Measurements from ENCODE around the gene NDUFB3.

NDUFB3 gene

DNA sequence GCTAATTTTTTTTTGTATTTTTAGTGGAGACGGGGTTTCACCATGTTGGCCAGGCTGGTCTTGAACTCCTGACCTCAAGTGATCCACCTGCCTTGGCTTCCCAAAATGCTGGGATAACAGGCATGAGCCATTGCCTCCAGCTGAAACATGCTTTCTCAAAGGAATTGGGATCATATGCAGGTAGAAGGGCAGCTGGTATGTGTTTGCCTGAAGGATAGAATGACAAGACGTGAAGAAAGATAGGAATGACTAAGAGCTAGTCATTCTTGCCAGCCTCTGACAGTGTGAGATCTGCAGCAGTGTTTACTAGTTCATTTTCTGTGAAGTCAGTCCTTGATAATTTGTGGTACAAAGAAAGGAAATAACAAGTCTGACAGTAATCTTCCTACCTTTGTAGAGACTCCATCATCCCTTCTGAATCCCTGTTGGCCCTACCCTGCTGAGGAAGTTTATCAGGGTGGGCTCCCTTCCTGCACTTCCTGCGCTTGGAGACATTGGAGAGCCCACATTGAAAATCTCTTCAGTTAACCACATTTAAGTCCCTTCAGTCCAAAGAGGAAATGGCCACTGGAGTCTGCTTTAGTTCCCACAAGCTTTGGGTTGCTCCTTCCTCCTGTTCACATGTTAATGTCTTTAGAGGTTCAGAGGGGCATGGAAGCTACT lies 58.9 kb downstream of the NDUFB3 start:
- DNase-seq (no peak), ATAC-seq (ENCODE audit: insufficient read depth, low read depth) (no peak)
- Histone ChIP-seq H4K20me1 (ENCODE audit: insufficient read depth, low read length) (no peaks in the 10 kb centered on the region), H3K27me3 (ENCODE audit: insufficient read depth, low read length, poor library complexity) (no peaks in the 10 kb centered on the region), H3K4me1 (ENCODE audit: insufficient read depth, low read length) (peaks cover 23% of the 10 kb centered on the region), H3K9me3 (ENCODE audit: insufficient read depth, low read length, severe bottlenecking) (no peaks in the 10 kb centered on the region), H3K4me2 (ENCODE audit: insufficient read depth, low read length) (no peak overlapping the region), H3K79me2 (ENCODE audit: insufficient read depth, low read length) (peaks cover 39% of the 10 kb centered on the region), H3K27ac (ENCODE audit: low read length) (no peak overlapping the region), H3K4me3 (ENCODE audit: low read depth in 1 of 2, low read length in 2 of 2) (no peak overlapping the region), H3K36me3 (ENCODE audit: insufficient read depth, low read length) (peaks cover 13% of the 10 kb centered on the region), H2AFZ (ENCODE audit: low read depth, low read length) (no peak overlapping the region), H3K9ac (ENCODE audit: low read depth, low read length) (no peak overlapping the region)
- TF ChIP-seq EZH2 (IDR thresholded peaks at IDR 0.05; ENCODE audit: borderline replicate concordance, low read depth, low read length, severe bottlenecking), result no peak
- no peak for TF ChIP-seq CTCF (IDR thresholded peaks at IDR 0.05; ENCODE audit: borderline replicate concordance, extremely low read depth, low read length, poor library complexity, severe bottlenecking)

DNA sequence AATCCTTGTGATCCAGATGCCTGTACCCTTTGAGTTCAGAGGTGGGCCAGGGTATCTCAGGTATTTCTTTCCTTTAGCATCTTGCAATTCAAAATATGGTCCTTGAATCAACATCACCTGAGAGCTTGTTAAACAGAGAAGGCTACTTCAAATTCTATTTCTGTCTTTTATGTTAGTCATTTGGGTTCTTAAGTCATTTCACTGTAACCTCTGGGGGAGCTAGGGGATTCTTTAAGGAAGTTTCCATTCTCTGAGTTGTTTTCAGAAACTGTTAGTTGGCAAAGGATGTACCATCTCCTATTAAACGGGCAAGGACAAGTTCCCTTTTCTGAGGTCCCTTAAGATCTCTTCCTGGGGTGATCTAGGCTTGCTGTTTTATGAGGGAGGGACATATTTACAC lies 60.7 kb downstream of the NDUFB3 start:
- no peak overlapping the region for H3K27ac ChIP-seq (ENCODE audit: low read length)
- H3K79me2 ChIP-seq (ENCODE audit: insufficient read depth, low read length), result peaks cover 22% of the 10 kb centered on the region
- no peaks in the 10 kb centered on the region for H4K20me1 ChIP-seq (ENCODE audit: insufficient read depth, low read length)
- TF ChIP-seq CTCF (IDR thresholded peaks at IDR 0.05; ENCODE audit: borderline replicate concordance, extremely low read depth, low read length, poor library complexity, severe bottlenecking) (no peak), EZH2 (IDR thresholded peaks at IDR 0.05; ENCODE audit: borderline replicate concordance, low read depth, low read length, severe bottlenecking) (no peak)
- H3K4me3 ChIP-seq (ENCODE audit: low read depth in 1 of 2, low read length in 2 of 2), result no peak overlapping the region
- peaks cover 31% of the 10 kb centered on the region for H3K36me3 ChIP-seq (ENCODE audit: insufficient read depth, low read length)
- DNase-seq, result no peak
- H3K4me1 ChIP-seq (ENCODE audit: insufficient read depth, low read length), result peaks cover 5% of the 10 kb centered on the region; the same call in 1 of the 2 replicates
- H2AFZ ChIP-seq (ENCODE audit: low read depth, low read length), result no peak overlapping the region
- H3K27me3 ChIP-seq (ENCODE audit: insufficient read depth, low read length, poor library complexity), result no peaks in the 10 kb centered on the region
- H3K9ac ChIP-seq (ENCODE audit: low read depth, low read length), result no peak overlapping the region
- H3K4me2 ChIP-seq (ENCODE audit: insufficient read depth, low read length), result no peak overlapping the region
- H3K9me3 ChIP-seq (ENCODE audit: insufficient read depth, low read length, severe bottlenecking), result no peaks in the 10 kb centered on the region
- ATAC-seq (ENCODE audit: insufficient read depth, low read depth), result no peak
